Sigmoid colon (tissue), 4 donors: ENCODE measurements around the gene GK.

Source experiments
- EP300 ChIP-seq, 4 donors: sonication (generic); formaldehyde crosslinking; IDR thresholded peaks; one replicate each; pipeline ENCODE4 v1.6.1; 2017; ENCODE audit warnings: antibody characterized with exemption in 4 of 4
- POLR2AphosphoS5 ChIP-seq, 4 donors: sonication (generic); formaldehyde crosslinking; IDR thresholded peaks; one replicate each; pipeline ENCODE4 v1.6.1; 2017; ENCODE audit warnings: antibody characterized with exemption in 4 of 4
- TF ChIP-seq, protein P1 (sequence below), 4 experiments: fragments of 450-650 bp in 3 of 4; fragments of 200-600 bp in 1 of 4; IDR thresholded peaks; one replicate each; pipeline ENCODE4 v1.5.1; 2016 to 2019; ENCODE audit warnings: antibody characterized with exemption in 4 of 4, mild to moderate bottlenecking in 3 of 4, moderate library complexity in 2 of 4

DNA sequence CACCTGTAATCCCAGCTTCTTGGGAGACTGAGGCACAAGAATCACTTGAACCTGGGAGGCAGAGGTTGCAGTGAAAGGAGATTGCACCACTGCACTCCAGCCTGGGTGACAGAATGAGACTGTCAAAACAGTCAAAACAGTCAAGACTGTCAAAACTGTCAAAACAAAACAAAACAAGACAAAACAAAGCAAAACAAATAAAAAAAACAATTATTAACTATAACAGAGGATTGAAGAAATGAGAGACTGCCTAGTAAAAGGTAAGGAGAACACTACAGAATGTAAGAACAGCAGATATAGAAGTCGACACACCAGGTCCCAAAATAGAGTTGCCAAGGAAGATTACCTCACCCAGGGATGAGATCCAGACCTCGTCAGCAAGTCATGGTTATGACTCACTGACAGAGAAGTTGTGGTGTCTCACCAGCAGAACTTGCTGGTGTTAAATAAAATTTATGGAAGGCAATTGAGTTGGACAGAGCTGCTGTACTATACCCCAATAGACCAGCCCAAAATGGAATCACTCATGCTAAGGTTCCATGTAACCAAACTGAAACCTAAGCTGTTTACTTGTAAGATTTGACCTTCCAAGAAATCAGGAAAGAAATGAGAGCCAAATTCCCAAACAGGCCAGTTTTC, 32.1 kb upstream of the GK start:
- TF ChIP-seq EP300 (IDR thresholded peaks at IDR 0.05) (peak in 1 of 4 donors; percentile 28), POLR2AphosphoS5 (IDR thresholded peaks at IDR 0.05) (peak; percentile 20 to 70 (median 60))
- TF ChIP-seq, protein P1, sequence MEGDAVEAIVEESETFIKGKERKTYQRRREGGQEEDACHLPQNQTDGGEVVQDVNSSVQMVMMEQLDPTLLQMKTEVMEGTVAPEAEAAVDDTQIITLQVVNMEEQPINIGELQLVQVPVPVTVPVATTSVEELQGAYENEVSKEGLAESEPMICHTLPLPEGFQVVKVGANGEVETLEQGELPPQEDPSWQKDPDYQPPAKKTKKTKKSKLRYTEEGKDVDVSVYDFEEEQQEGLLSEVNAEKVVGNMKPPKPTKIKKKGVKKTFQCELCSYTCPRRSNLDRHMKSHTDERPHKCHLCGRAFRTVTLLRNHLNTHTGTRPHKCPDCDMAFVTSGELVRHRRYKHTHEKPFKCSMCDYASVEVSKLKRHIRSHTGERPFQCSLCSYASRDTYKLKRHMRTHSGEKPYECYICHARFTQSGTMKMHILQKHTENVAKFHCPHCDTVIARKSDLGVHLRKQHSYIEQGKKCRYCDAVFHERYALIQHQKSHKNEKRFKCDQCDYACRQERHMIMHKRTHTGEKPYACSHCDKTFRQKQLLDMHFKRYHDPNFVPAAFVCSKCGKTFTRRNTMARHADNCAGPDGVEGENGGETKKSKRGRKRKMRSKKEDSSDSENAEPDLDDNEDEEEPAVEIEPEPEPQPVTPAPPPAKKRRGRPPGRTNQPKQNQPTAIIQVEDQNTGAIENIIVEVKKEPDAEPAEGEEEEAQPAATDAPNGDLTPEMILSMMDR (IDR thresholded peaks at IDR 0.05): no peak
